ENCODE data around the gene POLRMT. TPM values are rescaled to one million over a fixed set of nuclear protein-coding genes. Genes with fewer than 3 reads are reported as not detected.
"Not testable (repeated sequence)": the region's sequence is repeated elsewhere in the genome, so short reads cannot be mapped to it uniquely, and the experiment has no call there.

POLRMT gene
- total and polyA plus RNA-seq, 4 donors = 16.0 to 41.4 (median 35.1) TPM

DNA sequence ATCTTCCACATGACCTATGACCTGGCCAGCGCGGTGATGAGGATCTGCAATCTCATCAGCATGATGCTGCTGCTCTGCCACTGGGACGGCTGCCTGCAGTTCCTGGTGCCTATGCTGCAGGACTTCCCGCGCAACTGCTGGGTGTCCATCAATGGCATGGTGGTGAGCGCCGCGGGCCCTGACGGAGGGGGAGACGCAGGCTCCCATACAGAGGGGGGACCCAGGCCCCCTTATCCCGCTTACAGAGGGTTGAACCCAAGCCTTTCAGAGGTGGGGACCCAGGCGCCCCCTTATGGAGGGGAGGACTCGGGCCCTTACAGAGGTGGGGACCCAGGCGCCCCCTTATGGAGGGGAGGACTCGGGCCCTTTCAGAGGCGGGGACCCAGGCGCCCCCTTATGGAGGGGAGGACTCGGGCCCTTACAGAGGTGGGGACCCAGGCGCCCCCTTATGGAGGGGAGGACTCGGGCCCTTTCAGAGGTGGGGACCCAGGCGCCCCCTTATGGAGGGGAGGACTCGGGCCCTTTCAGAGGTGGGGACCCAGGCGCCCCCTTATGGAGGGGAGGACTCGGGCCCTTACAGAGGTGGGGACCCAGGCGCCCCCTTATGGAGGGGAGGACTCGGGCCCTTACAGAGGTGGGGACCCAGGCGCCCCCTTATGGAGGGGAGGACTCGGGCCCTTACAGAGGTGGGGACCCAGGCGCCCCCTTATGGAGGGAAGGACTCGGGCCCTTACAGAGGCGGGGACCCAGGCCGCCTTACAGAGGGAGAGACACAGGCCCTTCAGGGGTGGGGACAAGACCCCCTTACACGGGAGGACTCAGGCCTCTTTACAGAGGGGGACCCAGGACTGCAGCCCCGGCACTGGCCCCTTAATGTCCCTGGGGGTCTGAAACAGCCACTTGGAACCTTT is 28.0 kb downstream of the POLRMT start:
- H3K9ac ChIP-seq (ENCODE audit: low read depth in 1 of 2, low read length in 2 of 2); H3K36me3 ChIP-seq (ENCODE audit: control insufficient read depth in 4 of 4, insufficient read depth in 3 of 4, low read depth in 1 of 4, low read length in 3 of 4); H3K27me3 ChIP-seq (ENCODE audit: control insufficient read depth in 4 of 4, insufficient read depth in 4 of 4, low read length in 3 of 4); H3K9me3 ChIP-seq (ENCODE audit: control insufficient read depth in 4 of 4, low read length in 3 of 4); H3K4me3 ChIP-seq (ENCODE audit: low read depth in 1 of 3, low read length in 3 of 3); H3K27ac ChIP-seq (ENCODE audit: low read depth in 1 of 2, low read length in 2 of 2); DNase-seq (ENCODE audit: low spot score); H3K4me1 ChIP-seq (ENCODE audit: control insufficient read depth in 4 of 4, insufficient read depth in 4 of 4, low read length in 3 of 4): not testable (repeated sequence)
- 87% methylated on average over 34 of the region's 34 CpGs for WGBS

DNA sequence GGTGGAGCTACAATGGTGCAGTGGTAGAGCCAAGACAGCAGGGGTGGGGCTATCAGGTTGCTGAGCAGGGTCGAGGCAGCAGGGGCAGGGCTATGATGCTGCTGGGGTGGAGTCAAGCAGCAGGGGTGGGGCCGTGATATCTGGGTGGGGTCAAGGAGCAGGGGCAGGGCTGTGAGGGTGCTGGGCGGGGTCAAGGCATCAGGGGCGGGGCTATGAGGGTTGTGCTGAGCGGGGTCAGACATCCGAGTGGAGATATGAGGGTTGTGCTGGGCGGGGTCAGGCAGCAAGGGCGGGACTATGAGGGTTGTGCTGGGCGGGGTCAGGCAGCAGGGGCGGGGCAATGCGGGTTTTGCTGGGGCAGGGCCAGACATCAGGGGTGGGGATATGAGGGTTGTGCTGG is 29.0 kb downstream of the POLRMT start:
- Histone ChIP-seq H3K27me3 (ENCODE audit: control insufficient read depth in 4 of 4, insufficient read depth in 4 of 4, low read length in 3 of 4) (no peaks in the 10 kb centered on the region), H3K27ac (ENCODE audit: low read depth in 1 of 2, low read length in 2 of 2) (no peak overlapping the region), H3K4me3 (ENCODE audit: low read depth in 1 of 3, low read length in 3 of 3) (no peak overlapping the region), H3K9me3 (ENCODE audit: control insufficient read depth in 4 of 4, low read length in 3 of 4) (no peaks in the 10 kb centered on the region), H3K36me3 (ENCODE audit: control insufficient read depth in 4 of 4, insufficient read depth in 3 of 4, low read depth in 1 of 4, low read length in 3 of 4) (no peaks in the 10 kb centered on the region), H3K9ac (ENCODE audit: low read depth in 1 of 2, low read length in 2 of 2) (no peak overlapping the region), H3K4me1 (ENCODE audit: control insufficient read depth in 4 of 4, insufficient read depth in 4 of 4, low read length in 3 of 4) (no peaks in the 10 kb centered on the region)
- 85% methylated on average over 11 of the region's 11 CpGs for WGBS
- TF ChIP-seq, protein P1, sequence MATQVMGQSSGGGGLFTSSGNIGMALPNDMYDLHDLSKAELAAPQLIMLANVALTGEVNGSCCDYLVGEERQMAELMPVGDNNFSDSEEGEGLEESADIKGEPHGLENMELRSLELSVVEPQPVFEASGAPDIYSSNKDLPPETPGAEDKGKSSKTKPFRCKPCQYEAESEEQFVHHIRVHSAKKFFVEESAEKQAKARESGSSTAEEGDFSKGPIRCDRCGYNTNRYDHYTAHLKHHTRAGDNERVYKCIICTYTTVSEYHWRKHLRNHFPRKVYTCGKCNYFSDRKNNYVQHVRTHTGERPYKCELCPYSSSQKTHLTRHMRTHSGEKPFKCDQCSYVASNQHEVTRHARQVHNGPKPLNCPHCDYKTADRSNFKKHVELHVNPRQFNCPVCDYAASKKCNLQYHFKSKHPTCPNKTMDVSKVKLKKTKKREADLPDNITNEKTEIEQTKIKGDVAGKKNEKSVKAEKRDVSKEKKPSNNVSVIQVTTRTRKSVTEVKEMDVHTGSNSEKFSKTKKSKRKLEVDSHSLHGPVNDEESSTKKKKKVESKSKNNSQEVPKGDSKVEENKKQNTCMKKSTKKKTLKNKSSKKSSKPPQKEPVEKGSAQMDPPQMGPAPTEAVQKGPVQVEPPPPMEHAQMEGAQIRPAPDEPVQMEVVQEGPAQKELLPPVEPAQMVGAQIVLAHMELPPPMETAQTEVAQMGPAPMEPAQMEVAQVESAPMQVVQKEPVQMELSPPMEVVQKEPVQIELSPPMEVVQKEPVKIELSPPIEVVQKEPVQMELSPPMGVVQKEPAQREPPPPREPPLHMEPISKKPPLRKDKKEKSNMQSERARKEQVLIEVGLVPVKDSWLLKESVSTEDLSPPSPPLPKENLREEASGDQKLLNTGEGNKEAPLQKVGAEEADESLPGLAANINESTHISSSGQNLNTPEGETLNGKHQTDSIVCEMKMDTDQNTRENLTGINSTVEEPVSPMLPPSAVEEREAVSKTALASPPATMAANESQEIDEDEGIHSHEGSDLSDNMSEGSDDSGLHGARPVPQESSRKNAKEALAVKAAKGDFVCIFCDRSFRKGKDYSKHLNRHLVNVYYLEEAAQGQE (IDR thresholded peaks at IDR 0.05) = no peak
- no peak for TF ChIP-seq FOXA1 (IDR thresholded peaks at IDR 0.05)
- TF ChIP-seq YY1 (IDR thresholded peaks at IDR 0.05) = no peak
- no peak for TF ChIP-seq JUND (IDR thresholded peaks at IDR 0.05)
- TF ChIP-seq RAD21 (IDR thresholded peaks at IDR 0.05) = no peak
- TF ChIP-seq HNF4A (conservative IDR thresholded peaks at IDR 0.05) = no peak
- no peak for TF ChIP-seq FOXA2 (IDR thresholded peaks at IDR 0.05)
- TF ChIP-seq EGR1 (IDR thresholded peaks at IDR 0.05; ENCODE audit: low read depth in 2 of 2) = no peak
- TF ChIP-seq SP1 (IDR thresholded peaks at IDR 0.05) = no peak
- no peak for TF ChIP-seq NR2F2 (IDR thresholded peaks at IDR 0.05)
- TF ChIP-seq, protein P2, sequence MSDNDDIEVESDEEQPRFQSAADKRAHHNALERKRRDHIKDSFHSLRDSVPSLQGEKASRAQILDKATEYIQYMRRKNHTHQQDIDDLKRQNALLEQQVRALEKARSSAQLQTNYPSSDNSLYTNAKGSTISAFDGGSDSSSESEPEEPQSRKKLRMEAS (IDR thresholded peaks at IDR 0.05) = no peak
- no peak for TF ChIP-seq GABPA (IDR thresholded peaks at IDR 0.05 in 1 of 2, conservative IDR thresholded peaks at IDR 0.05 in 1 of 2)
- no peak for TF ChIP-seq HNF4G (IDR thresholded peaks at IDR 0.05)
- TF ChIP-seq RXRA (IDR thresholded peaks at IDR 0.05) = no peak
- TF ChIP-seq, protein P3, sequence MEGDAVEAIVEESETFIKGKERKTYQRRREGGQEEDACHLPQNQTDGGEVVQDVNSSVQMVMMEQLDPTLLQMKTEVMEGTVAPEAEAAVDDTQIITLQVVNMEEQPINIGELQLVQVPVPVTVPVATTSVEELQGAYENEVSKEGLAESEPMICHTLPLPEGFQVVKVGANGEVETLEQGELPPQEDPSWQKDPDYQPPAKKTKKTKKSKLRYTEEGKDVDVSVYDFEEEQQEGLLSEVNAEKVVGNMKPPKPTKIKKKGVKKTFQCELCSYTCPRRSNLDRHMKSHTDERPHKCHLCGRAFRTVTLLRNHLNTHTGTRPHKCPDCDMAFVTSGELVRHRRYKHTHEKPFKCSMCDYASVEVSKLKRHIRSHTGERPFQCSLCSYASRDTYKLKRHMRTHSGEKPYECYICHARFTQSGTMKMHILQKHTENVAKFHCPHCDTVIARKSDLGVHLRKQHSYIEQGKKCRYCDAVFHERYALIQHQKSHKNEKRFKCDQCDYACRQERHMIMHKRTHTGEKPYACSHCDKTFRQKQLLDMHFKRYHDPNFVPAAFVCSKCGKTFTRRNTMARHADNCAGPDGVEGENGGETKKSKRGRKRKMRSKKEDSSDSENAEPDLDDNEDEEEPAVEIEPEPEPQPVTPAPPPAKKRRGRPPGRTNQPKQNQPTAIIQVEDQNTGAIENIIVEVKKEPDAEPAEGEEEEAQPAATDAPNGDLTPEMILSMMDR (IDR thresholded peaks at IDR 0.05; ENCODE audit: low read depth, low read length, missing input control) = no peak
- TF ChIP-seq TAF1 (conservative IDR thresholded peaks at IDR 0.05) = no peak
- TF ChIP-seq, protein P4, sequence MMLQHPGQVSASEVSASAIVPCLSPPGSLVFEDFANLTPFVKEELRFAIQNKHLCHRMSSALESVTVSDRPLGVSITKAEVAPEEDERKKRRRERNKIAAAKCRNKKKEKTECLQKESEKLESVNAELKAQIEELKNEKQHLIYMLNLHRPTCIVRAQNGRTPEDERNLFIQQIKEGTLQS (IDR thresholded peaks at IDR 0.05) = no peak
- TF ChIP-seq, protein P5, sequence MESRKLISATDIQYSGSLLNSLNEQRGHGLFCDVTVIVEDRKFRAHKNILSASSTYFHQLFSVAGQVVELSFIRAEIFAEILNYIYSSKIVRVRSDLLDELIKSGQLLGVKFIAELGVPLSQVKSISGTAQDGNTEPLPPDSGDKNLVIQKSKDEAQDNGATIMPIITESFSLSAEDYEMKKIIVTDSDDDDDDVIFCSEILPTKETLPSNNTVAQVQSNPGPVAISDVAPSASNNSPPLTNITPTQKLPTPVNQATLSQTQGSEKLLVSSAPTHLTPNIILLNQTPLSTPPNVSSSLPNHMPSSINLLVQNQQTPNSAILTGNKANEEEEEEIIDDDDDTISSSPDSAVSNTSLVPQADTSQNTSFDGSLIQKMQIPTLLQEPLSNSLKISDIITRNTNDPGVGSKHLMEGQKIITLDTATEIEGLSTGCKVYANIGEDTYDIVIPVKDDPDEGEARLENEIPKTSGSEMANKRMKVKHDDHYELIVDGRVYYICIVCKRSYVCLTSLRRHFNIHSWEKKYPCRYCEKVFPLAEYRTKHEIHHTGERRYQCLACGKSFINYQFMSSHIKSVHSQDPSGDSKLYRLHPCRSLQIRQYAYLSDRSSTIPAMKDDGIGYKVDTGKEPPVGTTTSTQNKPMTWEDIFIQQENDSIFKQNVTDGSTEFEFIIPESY (IDR thresholded peaks at IDR 0.05) = no peak
- DNase-seq (ENCODE audit: low spot score) = no peak

DNA sequence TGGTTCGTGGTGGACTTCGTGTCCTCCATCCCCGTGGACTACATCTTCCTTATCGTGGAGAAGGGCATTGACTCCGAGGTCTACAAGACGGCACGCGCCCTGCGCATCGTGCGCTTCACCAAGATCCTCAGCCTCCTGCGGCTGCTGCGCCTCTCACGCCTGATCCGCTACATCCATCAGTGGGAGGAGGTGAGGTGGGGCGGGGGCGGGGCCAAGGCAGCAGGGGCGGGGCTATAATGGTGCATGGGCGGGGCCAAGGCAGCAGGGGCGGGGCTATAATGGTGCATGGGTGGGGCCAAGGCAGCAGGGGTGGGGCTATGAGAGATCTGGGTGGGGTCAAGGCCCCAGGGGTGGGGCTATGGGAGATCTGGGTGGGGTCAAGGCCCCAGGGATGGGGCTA is 29.6 kb downstream of the POLRMT start:
- 91% methylated on average over 20 of the region's 20 CpGs for WGBS
- not testable (repeated sequence) for H3K36me3 ChIP-seq (ENCODE audit: control insufficient read depth in 4 of 4, insufficient read depth in 3 of 4, low read depth in 1 of 4, low read length in 3 of 4); DNase-seq (ENCODE audit: low spot score); H3K9ac ChIP-seq (ENCODE audit: low read depth in 1 of 2, low read length in 2 of 2); H3K4me1 ChIP-seq (ENCODE audit: control insufficient read depth in 4 of 4, insufficient read depth in 4 of 4, low read length in 3 of 4); H3K27ac ChIP-seq (ENCODE audit: low read depth in 1 of 2, low read length in 2 of 2); H3K4me3 ChIP-seq (ENCODE audit: low read depth in 1 of 3, low read length in 3 of 3); H3K27me3 ChIP-seq (ENCODE audit: control insufficient read depth in 4 of 4, insufficient read depth in 4 of 4, low read length in 3 of 4); H3K9me3 ChIP-seq (ENCODE audit: control insufficient read depth in 4 of 4, low read length in 3 of 4)

DNA sequence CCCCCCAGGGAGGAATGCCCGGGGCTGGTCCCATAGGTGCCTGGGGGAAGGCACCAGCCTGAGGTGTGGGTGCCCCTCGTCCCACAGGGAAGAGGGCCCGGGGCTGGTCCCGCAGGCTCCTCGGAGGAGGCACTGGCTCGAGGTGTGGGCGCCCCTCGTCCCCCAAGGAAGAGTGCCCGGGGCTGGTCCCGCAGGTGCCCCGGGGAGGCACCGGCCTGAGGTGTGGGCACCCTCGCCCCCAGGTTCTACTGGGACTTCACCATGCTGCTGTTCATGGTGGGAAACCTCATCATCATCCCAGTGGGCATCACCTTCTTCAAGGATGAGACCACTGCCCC is 30.1 kb downstream of the POLRMT start:
- H3K9me3 ChIP-seq (ENCODE audit: control insufficient read depth in 4 of 4, low read length in 3 of 4); H3K4me3 ChIP-seq (ENCODE audit: low read depth in 1 of 3, low read length in 3 of 3); H3K9ac ChIP-seq (ENCODE audit: low read depth in 1 of 2, low read length in 2 of 2); H3K27ac ChIP-seq (ENCODE audit: low read depth in 1 of 2, low read length in 2 of 2); H3K27me3 ChIP-seq (ENCODE audit: control insufficient read depth in 4 of 4, insufficient read depth in 4 of 4, low read length in 3 of 4); H3K4me1 ChIP-seq (ENCODE audit: control insufficient read depth in 4 of 4, insufficient read depth in 4 of 4, low read length in 3 of 4); DNase-seq (ENCODE audit: low spot score); H3K36me3 ChIP-seq (ENCODE audit: control insufficient read depth in 4 of 4, insufficient read depth in 3 of 4, low read depth in 1 of 4, low read length in 3 of 4): not testable (repeated sequence)
- 94% methylated on average over 13 of the region's 13 CpGs for WGBS

Measured in liver (tissue), 9 donors.